ENCODE results near the gene RCAN2.

The RCAN2 gene

DNA sequence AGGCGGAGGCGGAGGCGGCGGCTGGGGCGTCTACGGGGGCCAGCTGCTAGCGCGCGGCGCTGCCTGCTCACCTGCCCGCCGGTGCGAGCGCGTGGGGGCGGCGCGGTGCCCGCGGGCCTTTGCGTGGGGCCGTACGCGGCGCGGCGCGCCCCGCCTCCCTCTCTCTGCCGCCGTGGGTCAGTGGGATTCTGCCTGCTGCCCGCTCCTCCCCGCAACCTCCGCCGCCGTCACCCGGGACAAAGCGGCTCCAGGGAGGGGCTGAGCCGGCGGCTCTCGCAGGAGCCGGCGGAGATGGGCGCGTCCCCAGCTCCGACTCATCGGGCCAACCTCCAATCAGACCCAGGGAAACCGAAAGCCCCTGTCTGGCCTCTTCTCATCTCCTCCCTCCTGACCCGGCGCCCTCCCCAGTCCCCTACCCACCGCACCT is at the start of gene RCAN2:
Gene RCAN2 (minus strand): TSS at position 249 of the 427 bp plus-strand sequence.
- DNase-seq: no peak

DNA sequence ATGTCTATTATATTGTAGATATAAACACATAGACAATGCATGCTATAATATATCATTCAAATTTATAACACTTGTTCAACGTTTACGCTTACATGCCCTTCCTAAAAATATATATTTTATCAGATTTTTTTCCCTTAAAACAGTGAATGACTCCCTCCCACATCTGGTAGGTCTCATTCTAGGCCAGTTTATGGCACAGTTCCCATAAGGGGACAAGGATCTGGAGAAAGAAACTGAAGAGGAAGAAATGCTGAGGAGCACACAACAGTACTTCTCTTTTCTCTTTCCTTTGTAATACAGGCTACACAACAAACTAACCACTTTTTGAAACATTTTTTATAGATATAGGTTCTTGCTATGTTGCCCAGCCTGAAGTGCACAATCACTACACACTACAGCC is 48.6 kb upstream of the RCAN2 start:
- no peak for DNase-seq

DNA sequence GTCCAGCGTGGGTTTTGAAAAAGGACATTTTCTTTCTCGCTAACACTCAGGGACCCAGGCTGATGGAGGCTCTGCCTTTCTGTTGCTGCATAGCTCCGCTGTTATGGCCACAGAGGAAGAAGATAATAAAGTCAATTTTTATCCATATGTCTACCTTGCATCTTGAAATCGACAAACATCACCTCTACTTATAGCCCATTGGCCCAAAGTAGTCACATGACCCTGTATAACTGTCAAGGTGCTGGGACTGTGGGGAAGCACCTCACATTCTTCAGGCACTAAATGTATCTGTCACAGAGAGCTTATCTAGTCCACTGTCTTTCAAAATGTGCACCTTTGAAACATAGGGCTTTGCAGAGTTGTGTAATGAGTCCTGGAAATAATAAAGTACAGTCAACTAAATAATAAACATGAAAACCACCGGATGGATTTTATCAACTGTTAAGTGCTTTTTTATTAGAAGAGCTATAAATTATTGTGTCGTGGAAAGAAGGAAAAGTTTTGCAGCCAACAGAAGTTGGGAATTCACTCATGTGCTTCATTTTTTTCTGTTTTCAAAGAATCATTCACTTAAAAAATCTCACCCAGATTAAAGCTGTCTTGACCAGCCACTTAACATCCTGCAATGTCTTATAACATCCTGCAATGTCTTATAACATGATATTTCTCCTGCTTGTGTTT is 47.7 kb upstream of the RCAN2 start:
- no peak for DNase-seq

DNA sequence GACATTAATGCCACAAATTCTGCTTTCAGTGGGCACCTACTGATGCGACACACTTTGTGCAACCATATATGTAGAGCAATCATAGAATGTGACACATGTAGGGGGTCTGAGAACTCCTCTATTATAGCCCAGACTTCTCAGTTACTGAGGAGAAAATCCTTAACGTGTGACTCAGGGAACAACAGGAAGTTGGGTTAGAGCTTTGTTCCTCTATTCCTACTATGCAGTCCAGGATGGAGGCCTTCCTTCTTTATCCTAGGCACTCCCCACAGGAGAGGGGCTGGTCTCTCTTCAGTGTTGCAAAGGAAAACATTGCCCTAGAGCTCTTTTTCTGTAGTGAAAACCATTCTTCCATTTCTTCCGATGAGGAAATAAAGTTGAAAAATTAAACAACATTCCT is 39.6 kb upstream of the RCAN2 start:
- DNase-seq: no peak

DNA sequence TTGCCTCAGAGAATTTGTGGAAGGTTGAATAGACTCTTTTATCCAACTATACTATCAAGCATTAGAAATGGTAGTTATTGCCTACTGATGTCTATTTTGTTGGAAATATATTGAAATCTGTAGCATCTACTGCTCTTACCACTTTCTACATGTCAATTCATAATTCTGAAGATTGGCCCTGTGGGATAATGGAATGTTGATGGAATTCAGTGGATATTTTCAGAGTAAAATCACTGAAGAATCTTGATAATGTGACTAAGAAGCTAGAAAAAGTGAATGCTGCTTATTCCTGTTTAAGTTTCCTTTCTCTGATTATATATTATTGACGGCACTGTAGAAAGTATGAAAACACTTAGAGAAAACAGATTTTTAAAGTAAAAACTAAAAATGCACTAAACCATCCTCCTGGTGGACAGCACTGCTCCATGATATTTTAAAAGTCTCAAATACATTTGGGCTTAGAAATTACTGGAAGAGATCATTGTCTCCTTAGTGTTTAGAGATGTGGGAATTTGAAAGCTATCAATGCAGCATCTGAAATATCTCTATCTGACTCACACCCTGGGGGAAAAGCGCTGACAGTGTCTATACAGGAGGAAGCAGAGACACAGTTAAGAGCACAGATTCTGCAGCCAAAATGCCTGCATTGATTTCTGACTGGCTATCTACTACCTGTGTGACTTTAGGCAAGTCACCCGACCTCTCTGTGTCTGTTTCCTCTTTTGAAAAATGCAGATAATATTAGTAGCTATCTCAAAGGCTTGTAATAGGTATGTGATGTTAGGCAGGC is 37.9 kb upstream of the RCAN2 start:
- no peak for DNase-seq

DNA sequence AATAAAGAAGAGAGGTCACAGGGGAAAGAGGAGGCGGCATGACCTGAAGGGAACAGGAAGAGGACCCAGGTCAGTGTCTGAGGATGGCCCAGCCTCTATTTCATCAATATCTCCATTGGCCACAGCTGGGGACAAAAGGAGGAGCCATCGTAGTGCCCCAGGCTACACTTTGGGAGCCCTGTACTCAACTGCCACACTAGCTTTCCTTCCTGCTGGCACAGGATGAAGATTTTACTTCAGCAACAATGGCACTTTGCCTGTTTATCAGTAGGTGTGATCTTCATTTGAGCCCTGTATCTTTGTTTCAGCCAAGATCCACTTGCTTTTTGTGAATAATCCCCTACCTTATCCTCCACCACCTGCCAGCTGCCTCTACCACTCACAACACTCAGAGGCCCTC is 35.4 kb upstream of the RCAN2 start:
- no peak for DNase-seq

DNA sequence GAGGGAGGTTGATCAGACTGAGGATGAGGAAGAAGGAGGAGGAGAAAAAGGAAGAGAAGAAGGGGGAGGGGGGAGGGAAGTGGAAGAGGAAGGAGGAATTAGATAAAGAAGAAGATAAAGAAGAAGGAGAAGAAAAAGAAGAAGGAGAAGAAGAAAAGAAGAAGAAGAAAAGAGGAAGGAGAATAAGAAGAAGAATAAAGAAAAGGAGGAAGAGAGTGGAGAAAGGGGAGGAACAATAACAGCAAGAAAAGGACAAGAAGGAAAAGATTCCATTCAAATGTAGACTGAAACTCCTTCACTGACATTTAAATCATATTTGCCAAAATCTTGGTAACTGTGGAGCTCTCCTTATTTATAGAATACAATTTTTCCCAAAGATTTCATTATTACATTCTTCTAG is 34.3 kb upstream of the RCAN2 start:
- no peak for DNase-seq

DNA sequence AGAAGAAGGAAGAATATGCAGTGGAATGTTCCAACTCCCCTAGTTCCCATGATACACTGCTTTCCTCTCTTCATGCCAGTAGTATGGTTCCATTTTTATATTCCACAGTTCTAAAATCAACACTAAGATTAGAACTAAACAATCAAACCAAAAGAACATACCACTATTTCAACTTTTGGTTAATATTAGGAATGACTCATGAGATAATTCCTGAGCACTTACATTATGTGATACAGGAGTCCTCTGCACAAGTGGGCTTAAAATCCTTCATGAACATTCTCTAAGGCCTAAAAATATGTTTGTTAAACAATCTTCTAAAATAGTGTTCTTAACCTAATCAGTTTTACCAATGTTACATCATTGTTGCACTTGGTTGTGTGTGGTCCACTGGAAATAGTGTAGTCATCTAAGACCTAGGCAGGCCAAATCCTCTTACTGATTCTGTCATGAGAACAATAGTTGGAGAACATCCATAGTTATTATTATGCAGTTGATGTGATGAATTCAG is 30.3 kb upstream of the RCAN2 start:
- DNase-seq: no peak

DNA sequence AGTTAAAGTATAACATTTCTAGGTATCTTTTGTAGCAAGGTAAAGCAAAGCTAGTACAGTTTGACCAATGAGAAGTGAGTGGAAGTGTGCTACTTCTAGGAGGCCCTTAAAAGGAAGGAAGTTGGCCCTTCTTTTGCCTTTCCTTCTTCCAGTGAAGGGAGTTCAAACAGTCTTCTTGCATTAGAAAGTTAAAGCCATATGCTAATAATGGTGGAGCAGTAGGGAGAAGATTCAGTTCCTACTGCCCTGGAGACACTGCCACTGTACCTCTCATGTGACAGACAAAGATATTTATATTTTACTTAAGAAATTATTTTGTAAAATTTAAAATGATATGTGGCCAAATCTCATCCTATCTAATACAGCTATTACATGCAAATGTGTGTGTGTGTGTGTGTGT is 26.0 kb upstream of the RCAN2 start:
- no peak for DNase-seq

DNA sequence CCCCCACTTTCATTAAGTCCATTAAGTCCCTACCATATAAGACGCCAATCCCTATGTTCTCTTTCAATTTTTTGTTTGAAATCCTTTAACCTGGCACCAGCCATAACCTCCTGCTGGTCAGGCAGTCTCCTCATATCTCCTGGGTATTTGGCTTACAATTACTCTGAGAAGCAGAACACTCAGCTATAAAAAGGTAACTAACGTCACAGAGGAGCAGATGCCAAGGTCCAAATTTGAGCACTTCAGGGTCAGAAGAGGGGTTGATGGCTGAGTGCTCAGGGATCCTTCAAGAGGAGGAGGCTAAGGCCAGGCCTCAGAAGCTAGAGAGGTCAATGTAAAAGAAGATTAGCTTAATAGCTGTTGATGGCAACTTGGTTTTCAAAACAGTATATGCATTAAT is 22.3 kb upstream of the RCAN2 start:
- DNase-seq: no peak

DNA sequence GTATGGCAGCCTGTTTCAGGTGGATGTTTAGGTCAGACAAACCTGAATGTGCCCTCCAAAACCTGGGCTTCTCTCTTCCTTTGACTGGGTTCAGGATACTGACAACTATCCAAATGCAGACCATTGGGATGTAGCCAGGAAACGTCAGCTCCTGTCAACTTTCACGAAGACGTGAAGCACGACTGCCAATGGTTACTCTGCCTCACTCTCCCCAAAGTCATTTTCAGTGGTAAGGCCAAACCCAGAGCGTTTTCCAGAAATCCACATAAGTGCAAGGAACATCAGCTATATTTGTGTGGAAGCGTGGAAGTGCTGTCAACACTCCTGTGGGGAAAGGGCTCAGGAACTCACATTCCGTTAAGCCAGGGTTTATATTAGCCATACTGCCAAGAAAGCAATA is 20.1 kb upstream of the RCAN2 start:
- no peak for DNase-seq

DNA sequence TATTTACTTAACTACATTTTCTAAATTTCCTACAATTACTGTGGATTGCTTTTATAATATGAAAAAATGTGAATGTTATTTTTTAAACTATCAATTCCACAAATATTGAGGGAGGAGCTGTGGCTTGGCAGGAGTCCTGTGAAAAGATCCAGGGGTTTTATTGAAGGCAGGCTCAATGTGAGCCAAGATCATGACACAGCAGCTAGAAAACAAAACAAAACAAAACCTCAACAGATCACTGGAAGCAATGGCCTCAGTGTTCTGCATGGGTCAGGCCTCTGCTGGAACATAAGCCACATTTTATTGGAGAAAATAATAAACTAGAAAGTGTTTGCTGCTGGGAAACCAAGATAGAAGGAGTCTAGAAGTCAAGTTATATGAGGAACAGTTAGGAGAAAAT is 19.4 kb upstream of the RCAN2 start:
- no peak for DNase-seq

DNA sequence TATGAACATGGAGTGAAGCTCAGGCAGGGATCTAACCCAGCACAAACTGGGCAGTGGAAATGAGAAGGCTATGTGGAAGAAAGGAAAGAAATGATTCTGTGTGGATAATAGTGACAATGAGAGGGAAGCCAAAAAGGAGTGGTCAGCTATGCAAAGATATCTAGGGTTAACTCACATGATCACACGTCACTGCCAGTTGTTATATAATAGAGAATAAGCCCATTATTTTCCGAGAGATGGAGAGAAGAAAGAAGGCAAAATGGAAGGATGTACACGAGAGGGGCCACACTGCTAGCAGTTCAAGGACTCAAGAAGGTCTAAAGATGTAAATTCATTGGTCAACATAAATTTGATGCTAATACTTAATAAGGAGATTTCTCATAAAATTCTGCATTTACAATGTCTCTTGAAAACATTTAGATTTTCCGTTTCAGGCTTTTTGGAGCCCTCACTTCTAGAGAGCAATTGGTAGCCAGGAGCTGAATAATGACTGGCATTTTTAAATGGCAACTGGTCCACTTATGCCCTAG is 18.8 kb upstream of the RCAN2 start:
- no peak for DNase-seq

DNA sequence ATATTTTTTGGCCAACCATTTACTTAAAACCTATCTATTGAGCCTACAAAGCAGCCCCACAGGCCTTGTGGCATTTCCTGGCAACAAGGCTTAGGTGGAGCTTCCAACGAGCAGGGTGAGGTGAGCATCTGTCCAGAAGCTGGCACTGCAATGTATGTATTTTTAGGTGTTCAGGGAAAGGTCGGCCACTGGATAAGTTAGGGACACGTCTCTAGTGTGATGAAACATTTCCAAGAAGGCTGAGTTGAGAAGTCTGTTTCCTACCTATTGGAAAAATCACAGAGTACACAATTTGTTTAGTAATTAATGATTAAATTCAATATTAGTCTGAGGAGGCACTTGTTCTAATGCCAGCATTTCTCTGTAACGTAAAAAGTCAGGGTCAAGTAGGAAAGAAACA is 17.8 kb upstream of the RCAN2 start:
- DNase-seq: no peak

DNA sequence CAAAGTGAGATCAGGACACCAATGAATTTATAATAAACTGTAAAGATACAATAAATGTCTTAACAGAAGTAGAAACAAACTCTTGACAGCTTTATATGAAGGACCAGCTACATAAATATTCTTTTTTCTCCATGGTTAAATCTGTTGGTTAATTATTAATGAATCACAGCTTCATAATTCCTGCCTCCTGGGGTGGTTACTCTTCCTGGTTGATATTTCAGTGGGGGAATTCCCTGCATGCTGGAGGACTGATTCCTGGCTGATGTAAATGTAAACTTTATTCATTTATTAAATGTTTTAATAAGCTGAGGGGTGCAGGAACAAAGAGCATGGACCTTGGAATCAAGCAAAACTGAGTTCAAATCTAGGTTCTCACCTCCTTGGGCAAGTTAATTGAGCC is 16.2 kb upstream of the RCAN2 start:
- DNase-seq: no peak

DNA sequence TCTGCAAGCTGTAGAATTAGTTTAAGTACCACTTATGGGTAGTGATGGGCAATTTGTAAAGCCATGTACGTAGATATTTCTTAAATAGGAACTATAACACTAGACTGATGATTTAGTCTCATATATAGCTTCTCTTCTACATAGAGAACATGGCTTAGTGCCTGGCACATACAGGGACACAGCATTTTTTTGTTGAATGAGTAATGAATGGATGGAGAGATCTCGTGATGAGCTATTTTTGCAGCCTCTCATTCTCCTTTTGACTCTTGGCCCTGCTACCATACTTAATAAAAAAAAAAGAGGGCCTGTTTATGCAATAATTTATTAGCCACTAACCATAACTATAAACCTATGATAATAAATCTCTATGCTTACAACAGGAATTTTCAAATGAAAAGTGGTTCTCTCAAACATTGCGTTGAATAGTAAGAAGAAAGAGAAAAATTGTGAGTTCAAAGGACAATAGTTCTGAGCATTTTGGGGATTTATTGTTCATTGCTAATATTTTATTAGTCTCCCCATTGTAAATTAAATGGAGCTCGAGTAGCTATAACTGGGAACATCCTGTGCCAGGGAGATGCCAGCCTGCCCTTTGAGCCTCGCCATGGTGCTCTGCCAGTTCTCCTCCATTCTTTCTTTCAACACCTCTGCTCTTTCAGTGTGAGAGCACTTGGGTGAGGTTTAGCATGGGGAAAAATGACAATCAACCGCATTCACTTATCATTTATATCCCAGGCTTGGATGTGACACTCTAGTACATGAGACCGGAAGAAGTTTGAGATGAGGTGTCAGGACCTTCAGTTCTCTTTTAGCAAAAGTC is 14.7 kb upstream of the RCAN2 start:
- no peak for DNase-seq

DNA sequence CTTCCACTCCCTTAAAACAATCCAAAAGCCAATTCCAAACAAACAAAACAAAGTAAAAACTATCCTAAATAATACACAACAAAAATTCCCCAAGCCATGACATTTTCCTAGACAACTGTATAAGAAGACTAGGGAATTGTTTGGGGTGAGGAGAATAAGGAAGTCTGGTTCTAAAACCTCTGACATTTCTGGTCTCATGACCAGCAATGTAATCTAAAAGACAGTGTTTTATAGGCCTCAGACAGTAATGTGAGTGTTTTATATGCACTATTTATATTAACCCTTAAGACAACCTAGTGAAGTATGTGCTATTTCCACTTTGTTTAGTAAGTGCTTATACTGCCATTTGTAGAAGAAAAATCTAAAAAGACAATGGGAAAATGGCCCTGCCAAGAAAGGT is 13.0 kb upstream of the RCAN2 start:
- DNase-seq: no peak

DNA sequence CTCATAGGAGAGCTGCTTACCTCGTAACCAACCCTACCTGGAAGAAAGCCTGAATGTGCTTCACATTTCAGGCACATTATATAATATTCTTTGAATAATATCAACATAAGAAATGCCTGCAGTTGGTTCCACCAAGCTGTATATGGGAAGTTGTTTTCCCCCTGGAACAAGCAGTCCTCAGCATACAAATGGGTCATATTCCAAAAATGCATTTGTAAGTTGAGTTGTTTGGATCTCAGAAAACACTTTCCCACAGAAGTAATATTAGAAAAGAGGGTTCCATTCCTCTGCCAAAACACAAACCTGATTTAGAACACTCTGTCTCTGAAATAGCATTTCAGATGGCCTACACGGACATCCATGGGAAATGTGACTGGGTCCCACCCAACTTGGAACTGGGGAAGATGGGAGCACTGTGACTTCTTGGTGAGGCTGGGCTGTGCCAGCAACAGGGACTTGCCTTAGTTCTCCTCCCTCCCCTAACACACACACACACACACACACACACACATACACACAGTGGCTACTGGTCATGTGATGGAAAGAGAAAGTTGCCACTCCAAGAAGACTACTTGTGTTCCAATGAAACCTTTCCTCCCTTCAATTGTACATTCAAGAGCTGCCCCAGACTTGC is 11.4 kb upstream of the RCAN2 start:
- DNase-seq: no peak

DNA sequence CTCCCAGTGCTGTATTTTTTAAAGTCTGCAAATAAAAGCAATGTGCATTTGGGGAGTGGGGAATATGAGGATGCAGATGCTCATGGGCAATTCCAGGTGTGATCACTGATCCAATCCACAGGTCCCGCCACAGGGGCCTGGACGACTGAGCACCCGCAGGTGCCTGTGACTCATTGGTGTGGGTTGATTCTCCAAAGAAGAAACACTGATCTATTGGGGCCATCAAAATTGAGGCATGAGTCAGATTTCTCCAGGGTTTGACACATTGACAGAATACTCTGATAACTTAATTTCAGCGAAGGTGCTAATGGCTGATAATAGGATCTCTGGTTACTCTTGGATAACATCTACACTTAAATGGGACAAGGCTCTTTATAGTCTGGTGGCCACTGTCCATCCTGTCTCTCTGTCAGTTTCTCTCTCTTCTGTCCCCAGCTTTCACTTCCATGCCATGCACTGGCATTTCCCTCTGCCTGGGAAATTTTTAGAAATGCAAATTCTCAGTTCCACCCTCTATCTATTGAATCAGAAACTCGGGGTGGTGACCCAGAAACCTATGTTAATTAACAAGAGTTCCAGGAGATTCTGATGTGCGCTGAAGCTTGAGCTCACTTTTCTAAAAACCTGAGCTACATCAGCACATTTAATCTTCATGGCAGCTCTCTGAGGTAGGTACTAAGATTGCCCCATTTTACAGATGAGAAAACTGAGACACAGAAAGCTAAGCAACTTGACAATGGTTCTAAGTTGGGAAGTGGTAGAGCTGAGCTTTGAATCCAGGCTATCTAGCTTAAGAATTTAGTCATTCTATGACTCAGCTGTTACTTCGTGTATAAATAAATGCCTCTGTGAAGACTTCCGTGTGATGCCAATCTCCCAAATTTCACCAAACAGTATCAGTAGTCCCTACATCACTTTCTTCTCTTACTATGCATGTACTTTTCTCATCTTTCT is 10.2 kb upstream of the RCAN2 start:
- no peak for DNase-seq

DNA sequence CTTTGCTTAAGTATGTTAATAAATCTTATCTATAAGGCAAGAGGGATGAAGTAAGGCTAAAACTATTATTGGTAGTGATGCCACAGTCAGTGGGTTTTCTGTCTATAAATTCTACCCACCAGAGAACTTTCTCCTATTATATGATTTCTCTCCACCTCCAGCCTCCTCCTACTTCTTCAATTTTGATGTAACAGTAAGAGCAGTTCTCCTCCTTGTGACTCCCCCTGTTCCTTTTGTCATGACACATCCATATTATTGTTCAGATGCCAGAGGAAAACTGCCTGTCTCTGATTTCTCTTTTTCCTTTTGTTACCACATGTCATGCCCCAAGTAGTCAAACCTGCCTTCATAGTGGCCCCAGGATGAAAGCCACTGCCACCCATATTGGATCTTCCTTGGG is 9.1 kb upstream of the RCAN2 start:
- DNase-seq: no peak
